Activated naive CD4-positive, alpha-beta T cell treated with anti-CD3 and anti-CD28 coated beads for 36 hours (primary cell): ENCODE results near the gene DMTF1. TPM values are rescaled to one million over a fixed set of nuclear protein-coding genes. Genes with fewer than 3 reads are reported as not detected.

Experiments
- CTCF ChIA-PET: fragments of 350-600 bp; sonication (Branson Sonifier 250); formaldehyde crosslinking; loops from one replicate; lab custom pipeline; 2021; ENCODE audit warnings: antibody characterized with exemption; lab: Charles Lee
- DNase-seq: peaks from one replicate; pipeline ENCODE4 v3.0.0-alpha.2; 2020
- H3K27ac Mint-ChIP-seq: one replicate; pipeline ENCODE4 v1.8.0; 2021; ENCODE audit warnings: mild to moderate bottlenecking, mixed read lengths
- H3K27me3 Mint-ChIP-seq: one replicate; pipeline ENCODE4 v1.8.0; 2021; ENCODE audit warnings: low read depth, mixed read lengths
- H3K36me3 Mint-ChIP-seq: one replicate; pipeline ENCODE4 v1.8.0; 2021; ENCODE audit warnings: low read depth, mixed read lengths
- H3K4me1 Mint-ChIP-seq: one replicate; pipeline ENCODE4 v1.8.0; 2021; ENCODE audit warnings: low read depth, mixed read lengths
- H3K4me3 Mint-ChIP-seq: one replicate; pipeline ENCODE4 v1.8.0; 2021; ENCODE audit warnings: mild to moderate bottlenecking, moderate library complexity, mixed read lengths
- H3K9me3 Mint-ChIP-seq: one replicate; pipeline ENCODE4 v1.8.0; 2021; ENCODE audit warnings: mixed read lengths
- intact Hi-C: fragments of 100-400 bp; cut with micrococcal nuclease; formaldehyde crosslinking; loops from one replicate; pipeline ENCODE4 v1.15.1; 2023
- total RNA-seq, 2 experiments: library from RNA; stranded (reverse); gene quantifications; one replicate each; pipeline ENCODE4 v1.2.3, GENCODE V29; 2021

DMTF1 gene
- total RNA-seq, 2 experiments from 2014 or later, result 43.6 to 49.8 TPM

DNA sequence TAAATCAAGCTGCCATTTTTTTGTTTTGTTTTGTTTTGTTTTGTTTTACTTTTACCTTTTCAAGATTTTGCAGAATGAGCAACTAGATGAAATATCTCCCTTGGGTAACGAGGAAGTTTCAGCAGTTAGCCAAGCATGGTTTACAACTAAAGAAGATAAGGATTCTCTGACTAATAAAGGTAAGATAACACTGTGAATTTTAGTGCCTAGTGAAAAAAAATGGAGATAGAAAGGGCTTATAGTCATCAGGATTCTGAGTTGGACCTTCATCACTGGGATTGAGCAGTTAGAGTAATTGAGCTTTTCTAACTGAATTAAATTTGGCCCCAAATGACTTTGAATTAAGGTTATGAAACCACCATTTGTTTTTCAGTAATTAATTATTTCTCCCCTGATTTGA, 21.2 kb downstream of the DMTF1 start:
- no peak for DNase-seq
- Mint-ChIP-seq H3K27ac (peak overlapping the region; percentile 39), H3K9me3 (no peaks in the 10 kb centered on the region), H3K4me1 (peaks cover 24% of the 10 kb centered on the region), H3K27me3 (no peaks in the 10 kb centered on the region), H3K36me3 (peaks cover 53% of the 10 kb centered on the region), H3K4me3 (no peak overlapping the region)
- intact Hi-C loops, result no loop called here
- CTCF ChIA-PET, result interaction anchor here (0.9 to 3.7 kb wide), 4 partner anchors 9 to 64 kb away, joined by 3 to 12 read pairs (median 4); no protein-coding TSS in a partner anchor

DNA sequence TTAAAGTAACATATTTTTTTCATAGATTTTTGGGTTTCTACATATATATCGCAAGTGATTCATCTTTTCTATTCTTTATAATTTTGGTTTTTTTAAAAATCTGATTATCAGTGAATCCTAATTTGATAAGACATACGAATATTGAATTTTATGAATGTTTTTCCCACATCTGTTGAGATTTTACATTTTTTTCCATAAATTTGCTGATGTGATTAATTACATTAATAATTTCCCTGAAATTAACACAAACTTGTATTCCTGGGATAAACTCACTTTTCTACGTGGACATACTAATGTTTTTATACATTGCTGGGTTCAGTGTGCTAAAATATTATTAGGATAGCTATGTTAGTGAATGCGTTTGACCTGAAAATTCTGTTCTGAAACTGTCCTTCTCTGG, 26.1 kb downstream of the DMTF1 start:
- Mint-ChIP-seq H3K27ac (no peak overlapping the region), H3K9me3 (no peaks in the 10 kb centered on the region), H3K4me1 (peaks cover 37% of the 10 kb centered on the region), H3K27me3 (no peaks in the 10 kb centered on the region), H3K4me3 (no peak overlapping the region), H3K36me3 (peaks cover 48% of the 10 kb centered on the region)
- DNase-seq, result no peak
- intact Hi-C loops, result no loop called here
- CTCF ChIA-PET, result interaction anchor here (0.6 kb wide), 1 partner anchor 39 kb away, joined by 3 read pairs; no protein-coding TSS in a partner anchor

DNA sequence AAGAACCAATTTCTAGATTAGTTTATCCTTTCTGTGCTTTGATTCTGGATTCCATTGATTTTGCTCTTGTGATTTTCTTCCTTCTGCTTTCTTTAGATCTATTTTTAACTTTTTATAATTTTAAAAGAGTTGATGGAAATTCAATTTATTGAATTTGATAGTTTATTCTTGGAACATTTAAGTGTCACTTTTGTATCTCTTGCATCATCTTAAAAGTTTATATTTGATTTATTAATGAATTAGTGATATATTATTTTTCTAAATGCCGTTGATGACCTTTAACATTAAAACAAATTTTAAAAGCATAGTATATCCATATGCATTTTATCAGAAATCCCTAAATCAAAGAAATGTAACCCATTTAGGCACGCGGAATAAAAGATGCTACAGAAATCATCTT, 26.9 kb downstream of the DMTF1 start:
- Mint-ChIP-seq H3K9me3 (no peaks in the 10 kb centered on the region), H3K27ac (no peak overlapping the region), H3K4me1 (peaks cover 40% of the 10 kb centered on the region), H3K4me3 (no peak overlapping the region), H3K36me3 (peaks cover 49% of the 10 kb centered on the region), H3K27me3 (no peaks in the 10 kb centered on the region)
- DNase-seq, result no peak
- intact Hi-C loops, result no loop called here
- CTCF ChIA-PET, result no interaction called here

DNA sequence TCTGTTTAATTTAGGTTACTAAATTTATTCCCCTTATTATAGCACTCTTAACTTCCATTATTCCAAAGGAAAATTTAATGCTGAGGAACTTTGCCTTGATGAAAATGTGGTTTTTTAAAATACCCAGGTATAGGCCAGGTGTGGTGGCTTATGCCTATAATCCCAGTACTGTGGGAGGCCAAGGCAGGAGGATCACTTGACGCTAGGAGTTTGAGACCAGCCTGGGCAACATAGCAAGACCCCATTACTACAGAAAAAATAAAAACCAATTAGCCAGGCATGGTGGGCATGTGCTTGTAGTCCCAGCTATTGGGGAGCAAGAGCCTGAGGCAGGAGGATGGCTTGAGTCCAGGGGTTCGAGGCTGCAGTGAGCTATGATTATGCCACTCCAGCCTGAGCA, 34.9 kb downstream of the DMTF1 start:
- DNase-seq, result no peak
- Mint-ChIP-seq H3K27me3 (no peaks in the 10 kb centered on the region), H3K4me3 (no peak overlapping the region), H3K4me1 (peaks cover 35% of the 10 kb centered on the region), H3K36me3 (peaks cover 58% of the 10 kb centered on the region), H3K9me3 (no peaks in the 10 kb centered on the region), H3K27ac (no peak overlapping the region)
- intact Hi-C loops, result no loop called here
- CTCF ChIA-PET, result interaction anchor here (1.9 kb wide), 1 partner anchor 10 kb away, joined by 6 read pairs; no protein-coding TSS in a partner anchor

DNA sequence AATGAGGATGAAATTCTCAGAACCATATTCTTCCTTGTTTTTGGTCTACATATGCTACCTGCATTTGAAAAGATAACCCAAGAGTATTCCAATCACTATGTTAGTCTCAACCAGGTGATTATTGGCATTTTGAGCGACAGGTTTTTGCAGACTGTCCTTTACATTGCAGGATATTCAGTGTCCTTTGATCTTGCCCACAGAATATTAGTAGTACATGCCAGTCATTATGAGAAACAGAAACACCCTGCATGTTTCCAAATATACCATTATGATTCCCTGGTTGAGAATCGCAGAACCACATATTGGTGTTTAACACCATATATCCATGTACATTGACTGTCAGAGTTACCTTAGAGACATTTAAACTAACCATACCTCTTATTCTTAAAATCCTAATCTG, 36.7 kb downstream of the DMTF1 start:
- Mint-ChIP-seq H3K27me3 (no peaks in the 10 kb centered on the region), H3K9me3 (no peaks in the 10 kb centered on the region), H3K4me1 (peaks cover 27% of the 10 kb centered on the region), H3K27ac (peak overlapping the region; percentile 2), H3K36me3 (peaks cover 53% of the 10 kb centered on the region), H3K4me3 (no peak overlapping the region)
- no peak for DNase-seq
- CTCF ChIA-PET, result no interaction called here
- intact Hi-C loops, result loop anchor here (2.0 kb wide), 1 partner anchor 20 kb away; no protein-coding TSS in a partner anchor

DNA sequence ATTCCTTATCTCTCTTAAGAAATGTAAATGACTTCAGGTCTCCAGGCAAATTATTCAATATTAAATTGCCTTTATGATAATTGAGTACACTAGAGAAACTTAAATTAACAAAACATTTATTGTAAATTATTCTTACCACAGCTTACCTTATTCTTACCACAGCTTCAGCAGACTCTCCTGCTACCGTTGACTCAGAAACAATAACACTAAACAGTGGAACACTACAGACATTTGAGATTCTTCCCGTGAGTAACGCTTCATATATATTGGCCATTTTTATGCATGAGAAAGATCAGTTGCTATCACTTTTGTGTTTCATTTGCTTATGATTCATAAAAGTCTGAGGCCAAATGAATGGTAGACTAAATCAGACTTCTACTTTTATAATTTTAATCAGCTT, 38.5 kb downstream of the DMTF1 start:
- intact Hi-C loops, result no loop called here
- Mint-ChIP-seq H3K27ac (no peak overlapping the region), H3K4me1 (peaks cover 26% of the 10 kb centered on the region), H3K9me3 (no peaks in the 10 kb centered on the region), H3K27me3 (no peaks in the 10 kb centered on the region), H3K36me3 (peaks cover 45% of the 10 kb centered on the region), H3K4me3 (no peak overlapping the region)
- DNase-seq, result no peak
- CTCF ChIA-PET, result no interaction called here

DNA sequence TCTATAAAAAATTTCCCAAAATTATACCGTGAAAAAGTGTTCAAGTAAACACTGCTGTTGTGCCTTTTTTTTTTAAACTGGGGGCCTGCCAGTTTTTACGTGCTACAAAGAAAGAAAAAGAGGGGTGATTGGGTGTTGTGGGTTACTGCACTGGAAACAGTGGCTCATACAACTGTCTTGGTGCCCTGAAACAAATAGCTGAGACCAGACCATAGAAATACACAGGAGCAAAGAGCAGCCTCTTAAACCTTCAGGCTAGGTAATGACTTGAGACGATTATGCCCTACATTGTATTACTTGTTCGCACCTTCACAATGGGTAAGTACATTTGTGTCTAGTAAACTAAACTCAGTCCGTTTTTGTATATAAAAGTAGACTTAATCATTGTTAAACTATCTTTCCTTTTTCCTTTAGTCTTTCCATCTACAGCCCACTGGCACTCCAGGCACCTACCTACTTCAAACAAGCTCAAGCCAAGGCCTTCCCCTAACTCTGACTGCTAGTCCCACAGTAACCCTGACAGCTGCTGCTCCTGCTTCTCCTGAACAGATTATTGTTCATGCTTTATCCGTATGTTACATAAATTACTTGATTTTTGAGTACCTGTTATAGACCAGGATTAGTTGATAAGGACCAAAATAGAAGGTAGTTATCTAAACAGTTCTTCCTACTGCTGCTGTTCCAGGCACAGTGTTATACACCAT, 40.7 kb downstream of the DMTF1 start:
- Mint-ChIP-seq H3K27ac (peak overlapping the region; percentile 76), H3K9me3 (no peaks in the 10 kb centered on the region), H3K36me3 (peaks cover 42% of the 10 kb centered on the region), H3K4me1 (peaks cover 29% of the 10 kb centered on the region), H3K4me3 (no peak overlapping the region), H3K27me3 (no peaks in the 10 kb centered on the region)
- CTCF ChIA-PET, result no interaction called here
- DNase-seq, result no peak
- intact Hi-C loops, result no loop called here

DNA sequence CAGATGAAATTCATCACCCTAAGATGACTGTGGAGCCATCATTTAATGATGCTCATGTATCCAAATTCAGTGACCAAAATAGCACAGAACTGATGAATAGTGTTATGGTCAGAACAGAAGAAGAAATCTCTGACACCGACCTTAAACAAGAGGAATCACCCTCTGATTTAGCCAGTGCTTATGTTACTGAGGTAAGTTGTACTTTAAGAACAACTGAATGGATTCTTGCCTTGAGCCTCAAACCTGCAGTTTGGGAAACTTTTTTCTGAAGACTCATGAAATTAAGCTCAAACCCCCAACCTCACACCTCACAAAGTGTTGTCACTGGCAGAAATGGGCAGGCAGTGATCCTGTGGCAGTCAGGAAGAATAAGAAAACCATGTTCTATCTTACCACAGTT, 41.7 kb downstream of the DMTF1 start:
- DNase-seq, result no peak
- Mint-ChIP-seq H3K27me3 (no peaks in the 10 kb centered on the region), H3K9me3 (no peaks in the 10 kb centered on the region), H3K27ac (peak overlapping the region; percentile 76), H3K4me3 (no peak overlapping the region), H3K36me3 (peaks cover 44% of the 10 kb centered on the region), H3K4me1 (peaks cover 26% of the 10 kb centered on the region)
- intact Hi-C loops, result no loop called here
- CTCF ChIA-PET, result interaction anchor here (0.6 kb wide), 1 partner anchor 10 kb away, joined by 6 read pairs; no protein-coding TSS in a partner anchor

DNA sequence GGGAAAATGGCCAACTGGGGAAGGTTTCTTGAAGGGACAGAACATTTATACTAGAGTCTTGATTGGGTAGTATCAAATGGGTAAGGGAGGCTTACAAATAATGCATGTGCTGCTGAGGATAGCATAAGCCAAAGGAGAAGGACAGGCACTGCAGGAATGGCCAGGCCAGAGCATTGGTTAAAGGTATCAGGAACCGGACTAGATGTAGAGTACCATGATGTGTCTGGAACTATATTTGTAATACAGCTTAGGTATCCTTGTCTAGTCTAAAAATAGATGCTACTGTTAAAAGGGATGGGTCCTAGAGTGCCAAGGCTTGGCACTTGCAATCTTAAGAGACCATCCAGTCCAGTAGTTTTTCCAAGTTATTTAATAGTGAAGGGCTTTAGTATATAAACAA, 47.0 kb downstream of the DMTF1 start:
- CTCF ChIA-PET, result no interaction called here
- no peaks in the 10 kb centered on the region for H3K27me3 Mint-ChIP-seq
- peaks cover 7% of the 10 kb centered on the region for H3K9me3 Mint-ChIP-seq
- DNase-seq, result no peak
- intact Hi-C loops, result loop anchor here (2.0 kb wide), 1 partner anchor 18 kb away; no protein-coding TSS in a partner anchor
- H3K4me3 Mint-ChIP-seq, result no peak overlapping the region
- peak overlapping the region; percentile 86 for H3K27ac Mint-ChIP-seq
- H3K4me1 Mint-ChIP-seq, result peaks cover 58% of the 10 kb centered on the region
- H3K36me3 Mint-ChIP-seq, result peaks cover 77% of the 10 kb centered on the region

DNA sequence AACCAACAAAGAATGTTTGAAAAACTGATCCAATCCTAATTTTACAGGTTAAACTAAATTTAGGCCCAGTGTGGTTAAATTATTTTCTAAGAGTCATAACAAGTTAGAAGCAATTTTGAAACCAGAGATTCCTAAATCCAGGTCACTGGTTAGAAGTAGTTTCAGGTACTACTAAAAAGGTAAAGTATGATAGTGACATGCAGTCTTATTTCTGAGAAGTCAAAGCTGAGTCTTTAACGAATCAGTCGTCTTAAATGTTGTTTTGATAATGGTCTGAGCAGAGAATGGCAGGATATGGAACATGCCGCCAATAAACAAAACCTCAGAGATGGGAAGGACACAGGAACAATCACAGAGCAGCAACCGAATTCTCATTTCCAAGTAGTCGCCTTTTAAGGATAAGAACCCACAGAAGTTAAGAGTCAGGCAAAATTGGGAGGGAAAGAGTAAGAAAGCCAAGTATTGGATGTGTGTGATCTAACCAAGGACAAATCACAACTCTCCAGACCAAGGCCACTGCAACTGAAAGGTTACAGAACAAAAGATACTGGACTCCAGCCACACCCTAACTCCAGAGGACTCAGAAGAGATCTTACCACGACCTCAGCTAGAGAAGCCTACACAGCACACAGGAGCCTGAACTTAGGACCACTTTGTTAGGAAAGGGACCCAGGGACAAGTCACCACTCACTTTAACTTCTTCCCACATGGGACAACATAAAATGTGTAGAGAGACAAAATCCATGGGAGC, 47.6 kb downstream of the DMTF1 start:
- CTCF ChIA-PET, result no interaction called here
- no peak overlapping the region for H3K4me3 Mint-ChIP-seq
- H3K27ac Mint-ChIP-seq, result peak overlapping the region; percentile 86
- H3K27me3 Mint-ChIP-seq, result no peaks in the 10 kb centered on the region
- intact Hi-C loops, result loop anchor here (2.0 kb wide), 1 partner anchor 17 kb away; no protein-coding TSS in a partner anchor
- H3K4me1 Mint-ChIP-seq, result peaks cover 61% of the 10 kb centered on the region
- peaks cover 79% of the 10 kb centered on the region for H3K36me3 Mint-ChIP-seq
- peaks cover 13% of the 10 kb centered on the region for H3K9me3 Mint-ChIP-seq
- no peak for DNase-seq

DNA sequence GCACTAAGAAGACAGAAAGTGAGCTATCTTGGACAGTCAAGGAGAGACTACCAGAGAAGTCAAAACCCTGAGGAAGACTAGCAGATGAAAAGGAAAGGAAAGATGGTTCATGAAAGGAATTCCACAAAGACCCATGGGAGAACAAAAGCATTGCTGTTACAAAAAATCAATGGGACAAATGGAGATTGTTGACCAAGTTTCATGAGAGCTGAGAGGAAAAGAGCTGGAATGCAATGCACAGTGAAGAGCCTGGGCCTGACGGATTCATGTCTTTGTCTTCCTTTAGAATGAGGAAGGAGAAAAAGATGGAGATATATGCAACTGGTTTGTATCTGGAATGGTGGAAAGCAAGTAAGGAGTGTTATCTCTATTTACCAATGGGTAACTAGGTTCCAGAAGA, 50.0 kb downstream of the DMTF1 start:
- Mint-ChIP-seq H3K4me3 (no peak overlapping the region), H3K36me3 (peaks cover 91% of the 10 kb centered on the region), H3K27me3 (no peaks in the 10 kb centered on the region), H3K9me3 (peaks cover 30% of the 10 kb centered on the region), H3K4me1 (peaks cover 67% of the 10 kb centered on the region), H3K27ac (peak overlapping the region; percentile 3)
- intact Hi-C loops, result no loop called here
- no peak for DNase-seq
- CTCF ChIA-PET, result interaction anchor here (1.2 to 1.4 kb wide), 3 partner anchors 16 to 17 kb away, joined by 3 read pairs; partner anchors contain the start of gene TMEM243

DNA sequence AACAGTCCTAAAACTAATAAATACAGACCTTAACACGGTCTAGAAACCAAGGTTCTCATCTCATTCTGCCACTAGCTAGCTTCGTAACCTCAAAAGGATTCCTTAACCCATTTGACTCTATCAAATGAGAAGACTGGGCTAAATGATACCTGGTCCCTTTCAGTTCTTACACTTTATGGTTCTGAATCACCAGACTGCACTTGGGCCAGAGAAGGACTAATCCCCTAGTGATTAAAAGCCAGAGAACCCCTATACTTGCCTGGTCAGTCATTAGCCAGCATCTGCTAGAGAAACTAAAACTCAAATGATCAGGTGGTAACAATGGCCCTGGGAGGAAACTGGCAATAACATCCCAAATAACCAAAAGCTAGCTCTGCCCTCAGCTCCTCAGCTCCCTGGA, 50.5 kb downstream of the DMTF1 start:
- H3K9me3 Mint-ChIP-seq, result peaks cover 31% of the 10 kb centered on the region
- H3K27me3 Mint-ChIP-seq, result no peaks in the 10 kb centered on the region
- H3K27ac Mint-ChIP-seq, result peak overlapping the region; percentile 74
- CTCF ChIA-PET, result interaction anchor here (1.3 to 1.4 kb wide), 3 partner anchors 10 to 17 kb away, joined by 3 to 4 read pairs (median 3); no protein-coding TSS in a partner anchor
- intact Hi-C loops, result no loop called here
- no peak for DNase-seq
- H3K36me3 Mint-ChIP-seq, result peaks cover 92% of the 10 kb centered on the region
- no peak overlapping the region for H3K4me3 Mint-ChIP-seq
- H3K4me1 Mint-ChIP-seq, result peaks cover 69% of the 10 kb centered on the region
